Vagina (tissue), 2 donors: ENCODE results near the gene NT5DC2. TPM values are rescaled to one million over a fixed set of nuclear protein-coding genes. Genes with fewer than 3 reads are reported as not detected.

Experiments
- DNase-seq, 2 donors: peaks; one replicate each; pipeline ENCODE4 v3.0.0-alpha.2; 2017; ENCODE audit errors: extremely low spot score in 2 of 2
- H3K27ac ChIP-seq: fragments of 200-600 bp; sonication (generic); one replicate; pipeline ENCODE4 v1.5.1; 2019
- H3K27me3 ChIP-seq: fragments of 200-600 bp; sonication (generic); one replicate; pipeline ENCODE4 v1.5.1; 2019
- H3K36me3 ChIP-seq, 2 donors: fragments of 200-600 bp; sonication (generic); one replicate each; pipeline ENCODE4 v1.5.1; 2017 to 2019
- H3K4me1 ChIP-seq: fragments of 200-600 bp; sonication (generic); one replicate; pipeline ENCODE4 v1.5.1; 2019
- H3K4me3 ChIP-seq, 2 donors: fragments of 200-600 bp; sonication (generic); 1 replicate in 1 of 2; 2 replicates in 1 of 2; pipeline ENCODE4 v1.5.1; 2016 to 2019
- H3K9me3 ChIP-seq: fragments of 200-600 bp; sonication (generic); one replicate; pipeline ENCODE4 v1.5.1; 2019
- CTCF ChIP-seq, 3 experiments: fragments of 450-650 bp in 2 of 3; fragments of 200-600 bp in 1 of 3; sonication (generic) in 1 of 3; IDR thresholded peaks; one replicate each; pipeline ENCODE4 v1.5.1; 2017 to 2019; ENCODE audit warnings: antibody characterized with exemption in 3 of 3, mild to moderate bottlenecking in 2 of 3, moderate library complexity in 2 of 3
- POLR2A ChIP-seq, 2 donors: fragments of 450-650 bp; IDR thresholded peaks; one replicate each; pipeline ENCODE4 v1.6.1; 2017; ENCODE audit warnings: antibody characterized with exemption in 2 of 2, mild to moderate bottlenecking in 2 of 2, moderate library complexity in 2 of 2
- POLR2AphosphoS5 ChIP-seq, 2 donors: sonication (generic); formaldehyde crosslinking; IDR thresholded peaks; one replicate each; pipeline ENCODE4 v1.9.0; 2017; ENCODE audit warnings: antibody characterized with exemption in 2 of 2, mild to moderate bottlenecking in 2 of 2, low read depth in 1 of 2; ENCODE audit not compliant: insufficient read depth in 1 of 2
- intact Hi-C: fragments of 100-400 bp; cut with DNase I; formaldehyde crosslinking; loops from one replicate; pipeline ENCODE4 v1.15.1; 2023
- total RNA-seq: library from RNA; depleted of rRNA; stranded (reverse); fragments of >200 nt; gene quantifications from one replicate; pipeline ENCODE4 v1.2.3, GENCODE V29; 2016

NT5DC2 gene
- total RNA-seq, 1 donor from 2014 or later, result 63.3 TPM

GRCh38 chr3:52495777-52496602 lies 37.7 kb downstream of the NT5DC2 start:
- H3K9me3 ChIP-seq, result no peaks in the 10 kb centered on the region
- H3K36me3 ChIP-seq, result peaks cover 0 to 24% of the 10 kb centered on the region in 2 donors
- H3K4me3 ChIP-seq, result peak overlapping the region; percentile 16 to 24
- intact Hi-C loops, result no loop called here
- H3K27me3 ChIP-seq, result no peaks in the 10 kb centered on the region
- H3K4me1 ChIP-seq, result peaks cover 32% of the 10 kb centered on the region
- no peak for DNase-seq
- TF ChIP-seq POLR2AphosphoS5 (IDR thresholded peaks at IDR 0.05; ENCODE audit: insufficient read depth in 1 of 2, low read depth in 1 of 2), result no peak
- TF ChIP-seq CTCF (IDR thresholded peaks at IDR 0.05), result no peak
- H3K27ac ChIP-seq, result peak overlapping the region; percentile 8

GRCh38 chr3:52494886-52495495 lies 38.7 kb downstream of the NT5DC2 start, which contains the start of gene STAB1:
Gene STAB1, plus strand, starts transcription at chr3:52495338. Its CDS starts 76 bp downstream, at chr3:52495414.
- Histone ChIP-seq H3K9me3 (no peaks in the 10 kb centered on the region), H3K4me1 (peaks cover 42% of the 10 kb centered on the region), H3K27me3 (no peaks in the 10 kb centered on the region), H3K4me3 (peak within 1 kb of the TSS; percentile 16 to 24), H3K27ac (peak within 1 kb of the TSS; percentile 8), H3K36me3 (peaks cover 0 to 34% of the 10 kb centered on the region in 2 donors)
- no peak for DNase-seq
- intact Hi-C loops, result no loop called here
- TF ChIP-seq POLR2AphosphoS5 (IDR thresholded peaks at IDR 0.05; ENCODE audit: insufficient read depth in 1 of 2, low read depth in 1 of 2), result peak in 1 of 2 donors; percentile 64
- no peak for TF ChIP-seq CTCF (IDR thresholded peaks at IDR 0.05)

GRCh38 chr3:52494445-52494844 lies 39.2 kb downstream of the NT5DC2 start:
- TF ChIP-seq POLR2A (IDR thresholded peaks at IDR 0.05), result no peak
- no peak for TF ChIP-seq CTCF (IDR thresholded peaks at IDR 0.05)
- no peak for TF ChIP-seq POLR2AphosphoS5 (IDR thresholded peaks at IDR 0.05; ENCODE audit: insufficient read depth in 1 of 2, low read depth in 1 of 2)
- Histone ChIP-seq H3K4me3 (no peak overlapping the region), H3K9me3 (no peaks in the 10 kb centered on the region), H3K4me1 (peaks cover 48% of the 10 kb centered on the region), H3K27me3 (no peaks in the 10 kb centered on the region), H3K36me3 (peaks cover 0 to 39% of the 10 kb centered on the region in 2 donors), H3K27ac (no peak overlapping the region)
- intact Hi-C loops, result no loop called here
- DNase-seq, result no peak

GRCh38 chr3:52493232-52494017 lies 40.2 kb downstream of the NT5DC2 start:
- no peak for TF ChIP-seq POLR2A (IDR thresholded peaks at IDR 0.05)
- no peak for TF ChIP-seq POLR2AphosphoS5 (IDR thresholded peaks at IDR 0.05; ENCODE audit: insufficient read depth in 1 of 2, low read depth in 1 of 2)
- no peak for TF ChIP-seq CTCF (IDR thresholded peaks at IDR 0.05)
- Histone ChIP-seq H3K4me3 (no peak overlapping the region), H3K4me1 (peaks cover 45% of the 10 kb centered on the region), H3K9me3 (no peaks in the 10 kb centered on the region), H3K27me3 (no peaks in the 10 kb centered on the region), H3K27ac (no peak overlapping the region), H3K36me3 (peaks cover 0 to 50% of the 10 kb centered on the region in 2 donors)
- intact Hi-C loops, result no loop called here
- no peak for DNase-seq
